GM12878 (cell line): ENCODE data around the gene NCBP2L.

Experiments
- ATF7 ChIP-seq: fragments of 450-650 bp; IDR thresholded peaks from 2 replicates; pipeline ENCODE4 v1.6.1; 2016; ENCODE audit warnings: low read depth, mild to moderate bottlenecking
- BCLAF1 ChIP-seq: fragments of 450-650 bp; IDR thresholded peaks from 2 replicates; pipeline ENCODE4 v1.6.1; 2017; ENCODE audit warnings: antibody characterized with exemption, mild to moderate bottlenecking, moderate library complexity
- BRCA1 ChIP-seq: IDR thresholded peaks from 2 replicates; pipeline ENCODE4 v1.6.1; 2011; ENCODE audit warnings: low read depth, low read length, improper control_type of control experiment
- EZH2 ChIP-seq: IDR thresholded peaks from 2 replicates; pipeline ENCODE4 v1.6.1; 2012; ENCODE audit warnings: low read depth, mild to moderate bottlenecking, control low read depth, inconsistent platforms, low read length, borderline replicate concordance; ENCODE audit not compliant: control insufficient read depth
- JUND ChIP-seq: IDR thresholded peaks from 2 replicates; pipeline ENCODE4 v1.6.1; 2012; ENCODE audit warnings: low read depth, mild to moderate bottlenecking, low read length, improper control_type of control experiment, moderate library complexity
- ZNF207 ChIP-seq: fragments of 450-650 bp; IDR thresholded peaks from 2 replicates; pipeline ENCODE4 v1.6.1; 2014; ENCODE audit warnings: antibody characterized with exemption, mild to moderate bottlenecking, borderline replicate concordance
- ZNF274 ChIP-seq: IDR thresholded peaks from one replicate; pipeline ENCODE4 v1.8.0; 2011; ENCODE audit not compliant: insufficient read length, insufficient read depth
- TF ChIP-seq, protein P1 (sequence below), 3 experiments: IDR thresholded peaks in 2 of 3; conservative IDR thresholded peaks in 1 of 3; 2 replicates each; pipeline ENCODE4 v1.5.1; 2011; ENCODE audit warnings: low read depth in 3 of 3, low read length in 3 of 3, mild to moderate bottlenecking in 3 of 3, control low read depth in 2 of 3, moderate library complexity in 2 of 3, inconsistent platforms in 1 of 3, mixed read lengths in 1 of 3; ENCODE audit not compliant: control insufficient read depth in 2 of 3, insufficient read depth in 1 of 3; ENCODE audit errors: extremely low read depth in 1 of 3

DNA sequence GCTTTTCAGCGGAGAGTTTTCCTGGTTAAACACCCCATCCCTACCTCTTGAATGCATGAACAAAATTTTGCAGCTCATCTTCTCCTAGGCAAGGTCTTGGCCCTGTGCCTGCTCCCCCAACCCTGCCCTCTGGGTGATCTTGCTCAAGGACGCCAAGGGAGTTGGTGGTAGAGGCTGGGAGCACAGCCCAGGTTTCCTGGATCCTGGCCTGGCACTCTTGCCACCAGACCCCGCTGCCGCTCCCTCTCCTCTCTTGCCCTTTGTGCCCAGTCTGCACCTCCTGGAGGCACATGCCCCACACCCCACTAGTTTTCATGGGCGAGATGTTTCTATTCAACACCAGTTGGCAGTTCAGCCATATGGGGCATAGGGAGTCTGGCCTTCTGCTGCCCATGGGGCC, 39.3 kb upstream of the NCBP2L start:
- TF ChIP-seq EZH2 (no peak), JUND (no peak), ZNF207 (no peak), ZNF274 (no peak), BRCA1 (no peak), BCLAF1 (no peak), ATF7 (no peak)
- TF ChIP-seq, protein P1, sequence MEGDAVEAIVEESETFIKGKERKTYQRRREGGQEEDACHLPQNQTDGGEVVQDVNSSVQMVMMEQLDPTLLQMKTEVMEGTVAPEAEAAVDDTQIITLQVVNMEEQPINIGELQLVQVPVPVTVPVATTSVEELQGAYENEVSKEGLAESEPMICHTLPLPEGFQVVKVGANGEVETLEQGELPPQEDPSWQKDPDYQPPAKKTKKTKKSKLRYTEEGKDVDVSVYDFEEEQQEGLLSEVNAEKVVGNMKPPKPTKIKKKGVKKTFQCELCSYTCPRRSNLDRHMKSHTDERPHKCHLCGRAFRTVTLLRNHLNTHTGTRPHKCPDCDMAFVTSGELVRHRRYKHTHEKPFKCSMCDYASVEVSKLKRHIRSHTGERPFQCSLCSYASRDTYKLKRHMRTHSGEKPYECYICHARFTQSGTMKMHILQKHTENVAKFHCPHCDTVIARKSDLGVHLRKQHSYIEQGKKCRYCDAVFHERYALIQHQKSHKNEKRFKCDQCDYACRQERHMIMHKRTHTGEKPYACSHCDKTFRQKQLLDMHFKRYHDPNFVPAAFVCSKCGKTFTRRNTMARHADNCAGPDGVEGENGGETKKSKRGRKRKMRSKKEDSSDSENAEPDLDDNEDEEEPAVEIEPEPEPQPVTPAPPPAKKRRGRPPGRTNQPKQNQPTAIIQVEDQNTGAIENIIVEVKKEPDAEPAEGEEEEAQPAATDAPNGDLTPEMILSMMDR (IDR thresholded peaks at IDR 0.05 in 2 of 3, conservative IDR thresholded peaks at IDR 0.05 in 1 of 3; ENCODE audit: control insufficient read depth in 2 of 3, extremely low read depth in 1 of 3, insufficient read depth in 1 of 3, low read depth in 3 of 3, low read length in 3 of 3), result no peak
